Measurements from ENCODE around the gene MIDN.
A peak's percentile ranks its signal among the peaks of the same experiment; 100 is the strongest.

Gene MIDN

DNA sequence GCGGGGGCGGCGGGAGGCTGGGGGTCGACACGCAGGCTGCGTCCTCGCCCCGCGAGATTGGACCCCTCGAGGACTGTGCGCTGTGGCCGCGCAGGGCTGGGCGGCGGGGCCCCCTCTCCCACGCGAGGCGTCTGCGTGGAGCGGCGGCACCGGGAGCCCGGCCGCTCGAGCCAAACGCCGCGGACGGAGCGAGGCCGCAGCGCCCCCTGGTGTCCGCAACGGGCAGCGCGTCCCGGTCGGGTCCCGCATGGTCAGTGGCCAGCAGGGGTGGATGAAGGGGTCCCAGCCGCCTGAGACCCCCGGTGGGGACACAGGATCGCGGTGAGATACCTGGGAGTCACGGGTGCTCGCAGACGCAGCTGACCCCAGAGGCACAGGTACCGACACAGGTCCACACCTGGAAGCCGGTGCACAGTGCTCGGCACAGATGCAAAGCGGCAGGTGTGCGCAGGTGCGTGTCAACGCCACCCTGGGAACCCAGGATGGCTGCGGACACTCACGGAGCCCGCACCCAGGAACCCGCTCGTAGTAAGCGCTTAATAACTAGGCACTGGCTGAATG lies 18.6 kb downstream of the MIDN start:
- Mint-ChIP-seq H3K9me3 (no peaks in the 10 kb centered on the region), H3K27me3 (no peaks in the 10 kb centered on the region), H3K4me1 (peaks cover 59% of the 10 kb centered on the region), H3K27ac (peak overlapping the region; percentile 32), H3K4me3 (peak overlapping the region; percentile 60), H3K36me3 (peaks cover 14% of the 10 kb centered on the region)

DNA sequence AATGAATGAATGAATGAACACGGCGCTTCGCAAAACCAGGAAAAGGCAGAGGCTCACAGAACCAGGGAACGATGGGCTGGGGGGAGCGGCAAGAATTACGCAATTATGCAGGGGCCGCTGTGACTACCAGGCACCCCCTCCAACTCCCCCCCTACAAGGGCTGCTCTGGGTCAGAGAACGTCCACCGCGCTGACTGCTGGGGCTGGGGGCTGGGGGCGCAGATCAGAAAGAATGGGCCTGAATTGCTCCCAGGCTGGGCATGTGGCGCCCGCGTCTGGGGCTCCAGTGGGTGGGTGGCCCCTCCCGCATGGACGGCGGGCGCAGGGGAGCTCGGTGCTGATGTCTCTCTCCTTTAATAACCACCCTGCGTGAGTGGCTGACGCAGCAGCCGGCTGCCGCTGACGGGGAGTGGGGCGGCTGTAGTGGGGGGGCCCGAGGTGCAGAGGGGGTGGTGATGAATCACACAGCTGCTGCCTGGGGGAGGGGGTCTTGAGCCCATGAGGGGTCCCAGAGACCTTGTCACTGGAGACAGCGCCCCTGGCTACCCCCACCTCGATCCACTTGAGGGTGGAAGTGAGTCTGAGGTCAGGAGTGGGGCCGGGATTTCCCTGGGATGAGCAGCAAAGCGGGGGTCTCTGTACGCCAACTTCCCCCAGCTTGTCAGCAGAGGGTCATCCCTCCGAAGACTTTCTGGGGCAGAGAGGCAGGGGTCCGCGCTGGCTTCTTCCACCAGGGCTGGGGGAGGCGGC lies 19.3 kb downstream of the MIDN start:
- peak overlapping the region; percentile 60 for H3K4me3 Mint-ChIP-seq
- no peaks in the 10 kb centered on the region for H3K27me3 Mint-ChIP-seq
- peaks cover 61% of the 10 kb centered on the region for H3K4me1 Mint-ChIP-seq
- peak overlapping the region; percentile 32 for H3K27ac Mint-ChIP-seq
- H3K36me3 Mint-ChIP-seq, result peaks cover 18% of the 10 kb centered on the region
- no peaks in the 10 kb centered on the region for H3K9me3 Mint-ChIP-seq

DNA sequence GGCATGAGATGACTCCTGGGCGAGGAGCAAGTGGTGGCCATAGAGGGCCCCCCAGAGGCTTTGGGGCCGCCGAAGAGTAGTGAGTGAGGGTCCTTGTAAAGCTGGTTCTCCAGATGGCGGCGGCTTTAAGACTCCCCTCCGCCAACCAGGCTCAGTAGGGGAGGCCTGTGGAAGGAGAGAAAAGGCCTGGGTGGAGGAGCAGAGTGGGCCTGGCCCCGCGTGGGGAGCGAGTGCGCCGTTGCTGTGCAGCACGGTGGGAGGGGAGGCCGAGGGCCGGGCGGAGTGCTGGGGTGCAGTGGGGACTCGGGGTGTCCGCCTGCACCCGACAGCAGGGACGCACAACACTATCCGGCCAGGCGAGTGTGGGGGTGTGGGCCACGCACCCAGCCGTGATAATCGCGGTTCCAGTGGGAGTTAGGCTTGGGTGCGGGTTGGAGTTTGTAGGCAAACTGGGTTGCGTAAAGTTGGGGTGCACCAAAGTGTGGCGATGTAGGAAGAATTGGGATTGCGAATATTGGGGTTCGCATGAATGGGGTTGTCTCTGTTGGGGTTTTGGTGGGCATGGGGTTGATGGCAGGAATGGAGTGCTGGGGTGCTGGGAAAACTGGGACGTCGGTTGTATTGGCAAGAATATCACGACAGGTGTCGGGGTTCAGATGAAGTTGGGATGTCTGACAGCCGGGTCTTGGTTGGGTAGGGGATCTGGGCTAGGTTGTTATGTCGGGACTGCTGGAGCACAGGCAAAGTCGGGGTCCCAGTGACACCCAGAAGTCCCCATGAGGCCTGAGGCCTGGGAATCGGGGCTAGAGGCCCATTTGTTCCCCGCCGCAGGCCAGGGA lies 20.1 kb downstream of the MIDN start:
- Mint-ChIP-seq H3K4me3 (peak overlapping the region; percentile 70), H3K36me3 (peaks cover 23% of the 10 kb centered on the region), H3K27ac (peak overlapping the region; percentile 89), H3K9me3 (no peaks in the 10 kb centered on the region), H3K4me1 (peaks cover 59% of the 10 kb centered on the region), H3K27me3 (no peaks in the 10 kb centered on the region)

DNA sequence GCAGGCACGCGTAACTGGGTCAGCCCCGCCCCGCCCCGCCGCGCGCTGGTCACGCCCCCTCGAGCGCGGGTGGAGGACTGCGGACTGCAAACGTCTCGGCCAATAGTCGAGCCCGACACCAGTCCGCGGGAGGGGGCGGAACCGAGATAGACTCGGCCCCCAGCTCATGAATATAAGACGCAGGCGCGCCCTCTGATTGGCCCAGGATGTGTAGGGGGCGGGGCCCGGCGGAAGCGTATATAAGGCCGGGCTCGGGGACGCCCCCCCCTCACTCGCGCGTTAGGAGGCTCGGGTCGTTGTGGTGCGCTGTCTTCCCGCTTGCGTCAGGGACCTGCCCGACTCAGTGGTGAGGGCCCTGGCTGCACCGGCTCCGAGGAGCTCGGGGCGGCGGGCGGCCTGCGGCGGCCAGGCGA lies 20.7 kb downstream of the MIDN start, which contains the start of gene CIRBP:
Gene CIRBP, plus strand, starts transcription at position 268 of the 413 bp plus-strand sequence. CDS start 1,602 bp downstream, outside the sequence.
- H3K27me3 Mint-ChIP-seq, result no peaks in the 10 kb centered on the region
- H3K9me3 Mint-ChIP-seq, result no peaks in the 10 kb centered on the region

DNA sequence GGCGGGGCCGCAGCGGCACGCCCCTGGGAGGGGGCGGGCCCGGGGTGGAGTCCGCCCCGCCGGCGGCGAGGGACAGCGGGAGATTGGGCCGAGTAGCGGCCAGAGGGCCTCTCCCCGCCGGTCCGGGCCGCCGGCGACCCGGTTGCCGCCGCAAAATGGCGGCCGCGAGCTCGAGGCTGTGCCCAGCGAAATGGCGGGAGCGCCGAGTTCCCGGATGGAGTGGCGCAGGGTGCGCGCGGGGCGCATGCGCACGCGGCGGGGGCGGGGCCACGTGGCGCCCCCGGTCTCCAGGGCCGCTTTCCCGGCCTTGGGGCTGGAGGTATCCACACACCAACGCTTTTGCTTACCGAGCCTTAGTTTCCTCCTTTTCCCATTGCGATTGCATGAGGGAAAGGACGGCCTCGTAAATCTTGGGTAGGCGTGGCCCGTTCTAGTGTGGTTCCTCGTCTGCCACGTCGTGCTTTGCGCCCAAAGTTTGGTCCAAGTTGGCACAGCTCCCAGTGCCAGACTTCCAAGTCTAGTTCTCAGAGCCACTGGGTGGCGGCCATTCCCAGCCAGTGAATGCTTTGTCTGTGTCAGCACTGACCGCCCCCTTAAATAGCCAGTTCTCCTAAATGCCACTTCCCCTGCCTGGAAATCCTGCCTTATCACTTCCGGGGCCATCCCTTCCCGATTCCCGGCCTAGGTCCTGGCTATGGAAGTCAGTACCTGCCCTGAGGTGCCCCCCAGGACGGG lies 21.3 kb downstream of the MIDN start:
- peaks cover 27% of the 10 kb centered on the region for H3K36me3 Mint-ChIP-seq
- H3K4me1 Mint-ChIP-seq, result peaks cover 63% of the 10 kb centered on the region

More for the DNA sequence above, 20.7 kb downstream of the MIDN start, which contains the start of gene CIRBP:
- H3K27ac Mint-ChIP-seq, result peak within 1 kb of the TSS; percentile 92
- H3K4me3 Mint-ChIP-seq, result peak within 1 kb of the TSS; percentile 92
- peaks cover 64% of the 10 kb centered on the region for H3K4me1 Mint-ChIP-seq
- peaks cover 27% of the 10 kb centered on the region for H3K36me3 Mint-ChIP-seq

DNA sequence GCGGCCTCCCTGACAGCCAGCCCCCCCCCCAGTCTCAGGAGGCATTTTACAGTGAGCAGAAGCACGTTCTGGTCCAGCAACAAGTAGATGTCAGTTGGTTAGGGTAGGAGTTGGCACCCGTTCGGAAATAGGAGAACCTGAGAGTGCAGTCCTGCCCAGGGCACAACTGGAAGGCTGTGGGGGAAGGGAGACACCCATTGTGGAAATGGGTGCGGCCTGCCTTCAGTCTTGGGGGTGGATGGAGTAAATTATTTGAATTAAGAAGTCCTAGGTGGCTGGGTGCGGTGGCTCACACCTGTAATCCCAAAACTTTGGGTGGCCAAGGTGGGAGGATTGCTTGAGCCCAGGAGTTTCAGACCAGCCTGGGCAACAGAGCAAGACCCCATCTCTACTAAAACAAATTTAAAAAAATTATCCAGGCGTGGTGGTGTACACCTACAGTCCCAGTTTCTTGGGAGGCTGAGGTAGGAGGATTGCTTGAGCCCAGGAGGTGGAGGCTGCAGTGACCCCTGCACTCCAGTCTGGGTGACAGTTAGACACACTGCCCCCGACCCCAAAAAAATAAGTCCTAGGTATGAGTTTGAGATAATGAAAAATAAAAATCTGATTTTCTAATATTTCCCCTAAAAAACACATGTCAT lies 21.9 kb downstream of the MIDN start:
- Mint-ChIP-seq H3K9me3 (no peaks in the 10 kb centered on the region), H3K36me3 (peaks cover 27% of the 10 kb centered on the region), H3K4me1 (peaks cover 59% of the 10 kb centered on the region), H3K27ac (peak overlapping the region; percentile 92), H3K27me3 (no peaks in the 10 kb centered on the region), H3K4me3 (peak overlapping the region; percentile 92)

More for the DNA sequence above, 21.3 kb downstream of the MIDN start:
- Mint-ChIP-seq H3K4me3 (peak overlapping the region; percentile 92), H3K27me3 (no peaks in the 10 kb centered on the region), H3K9me3 (no peaks in the 10 kb centered on the region), H3K27ac (peak overlapping the region; percentile 92)

DNA sequence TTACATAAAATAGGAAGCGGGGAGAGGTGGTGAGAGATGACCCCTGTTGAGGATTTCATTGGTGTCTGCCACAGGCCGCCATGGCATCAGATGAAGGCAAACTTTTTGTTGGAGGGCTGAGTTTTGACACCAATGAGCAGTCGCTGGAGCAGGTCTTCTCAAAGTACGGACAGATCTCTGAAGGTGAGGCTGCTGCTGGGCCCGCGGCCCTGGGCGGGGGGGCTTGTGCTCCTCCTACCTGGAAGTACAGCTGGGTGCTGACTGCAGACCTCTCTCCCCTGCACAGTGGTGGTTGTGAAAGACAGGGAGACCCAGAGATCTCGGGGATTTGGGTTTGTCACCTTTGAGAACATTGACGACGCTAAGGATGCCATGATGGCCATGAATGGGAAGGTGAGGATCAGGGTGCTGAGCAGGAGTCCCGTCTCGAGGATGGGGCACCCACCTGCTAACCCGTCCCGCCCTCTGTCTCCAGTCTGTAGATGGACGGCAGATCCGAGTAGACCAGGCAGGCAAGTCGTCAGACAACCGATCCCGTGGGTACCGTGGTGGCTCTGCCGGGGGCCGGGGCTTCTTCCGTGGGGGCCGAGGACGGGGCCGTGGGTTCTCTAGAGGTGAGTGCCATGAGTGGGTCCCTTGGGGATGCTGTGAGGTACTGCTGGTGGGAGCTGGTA lies 22.6 kb downstream of the MIDN start:
- Mint-ChIP-seq H3K4me1 (peaks cover 54% of the 10 kb centered on the region), H3K36me3 (peaks cover 27% of the 10 kb centered on the region), H3K27ac (peak overlapping the region; percentile 90), H3K4me3 (peak overlapping the region; percentile 92), H3K27me3 (no peaks in the 10 kb centered on the region), H3K9me3 (no peaks in the 10 kb centered on the region)

DNA sequence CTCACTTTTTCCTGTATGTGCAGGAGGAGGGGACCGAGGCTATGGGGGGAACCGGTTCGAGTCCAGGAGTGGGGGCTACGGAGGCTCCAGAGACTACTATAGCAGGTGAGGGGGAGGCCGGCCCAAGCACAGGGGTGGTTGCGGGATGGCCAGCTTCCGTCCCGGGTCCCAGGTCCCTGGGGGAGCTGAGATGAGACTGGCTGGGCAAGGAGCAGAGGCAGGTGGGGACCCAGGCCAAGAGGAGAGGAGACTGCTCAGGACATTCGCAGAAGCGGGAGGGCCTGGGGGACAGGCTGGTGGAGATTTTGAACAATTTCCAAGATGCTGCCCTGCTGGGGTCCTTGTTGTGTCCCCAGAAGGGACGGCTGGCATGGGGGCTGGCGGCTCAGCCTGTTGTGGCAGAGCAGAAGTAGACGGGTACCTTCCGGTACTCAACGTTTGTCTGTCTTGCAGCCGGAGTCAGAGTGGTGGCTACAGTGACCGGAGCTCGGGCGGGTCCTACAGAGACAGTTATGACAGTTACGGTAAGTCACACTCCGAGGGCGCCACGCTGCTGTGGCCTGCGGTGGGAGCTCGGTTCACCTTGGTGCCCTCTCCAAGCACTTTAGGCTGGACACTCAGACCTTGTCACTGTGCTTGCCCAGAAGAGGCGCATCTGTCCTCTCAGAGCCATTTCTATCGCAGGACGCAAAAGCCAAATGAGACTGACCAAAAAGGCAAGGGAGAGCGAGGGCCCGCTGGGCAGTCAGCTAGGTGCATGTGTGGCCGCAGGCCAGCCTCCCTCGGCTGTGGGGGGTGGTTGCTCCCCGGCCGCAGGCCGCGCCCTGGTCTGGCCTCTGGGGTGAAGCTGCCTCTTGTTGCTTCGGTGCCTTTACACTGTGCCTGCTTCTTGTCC lies 23.4 kb downstream of the MIDN start:
- Mint-ChIP-seq H3K4me3 (peak overlapping the region; percentile 92), H3K4me1 (peaks cover 55% of the 10 kb centered on the region), H3K36me3 (peaks cover 27% of the 10 kb centered on the region), H3K27me3 (no peaks in the 10 kb centered on the region), H3K9me3 (no peaks in the 10 kb centered on the region), H3K27ac (peak overlapping the region; percentile 90)

DNA sequence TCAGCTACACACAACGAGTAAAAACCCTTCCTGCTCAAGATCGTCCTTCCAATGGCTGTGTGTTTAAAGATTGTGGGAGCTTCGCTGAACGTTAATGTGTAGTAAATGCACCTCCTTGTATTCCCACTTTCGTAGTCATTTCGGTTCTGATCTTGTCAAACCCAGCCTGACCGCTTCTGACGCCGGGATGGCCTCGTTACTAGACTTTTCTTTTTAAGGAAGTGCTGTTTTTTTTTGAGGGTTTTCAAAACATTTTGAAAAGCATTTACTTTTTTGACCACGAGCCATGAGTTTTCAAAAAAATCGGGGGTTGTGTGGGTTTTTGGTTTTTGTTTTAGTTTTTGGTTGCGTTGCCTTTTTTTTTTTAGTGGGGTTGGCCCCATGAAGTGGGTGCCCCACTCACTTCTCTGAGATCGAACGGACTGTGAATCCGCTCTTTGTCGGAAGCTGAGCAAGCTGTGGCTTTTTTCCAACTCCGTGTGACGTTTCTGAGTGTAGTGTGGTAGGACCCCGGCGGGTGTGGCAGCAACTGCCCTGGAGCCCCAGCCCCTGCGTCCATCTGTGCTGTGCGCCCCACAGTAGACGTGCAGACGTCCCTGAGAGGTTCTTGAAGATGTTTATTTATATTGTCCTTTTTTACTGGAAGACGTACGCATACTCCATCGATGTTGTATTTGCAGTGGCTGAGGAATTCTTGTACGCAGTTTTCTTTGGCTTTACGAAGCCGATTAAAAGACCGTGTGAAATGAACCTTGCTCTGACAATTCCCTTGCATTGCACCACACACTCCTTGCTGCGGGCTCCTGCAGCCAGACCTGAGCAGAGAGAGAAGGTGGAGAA lies 24.3 kb downstream of the MIDN start:
- Mint-ChIP-seq H3K4me1 (peaks cover 53% of the 10 kb centered on the region), H3K36me3 (peaks cover 27% of the 10 kb centered on the region), H3K27me3 (no peaks in the 10 kb centered on the region)

DNA sequence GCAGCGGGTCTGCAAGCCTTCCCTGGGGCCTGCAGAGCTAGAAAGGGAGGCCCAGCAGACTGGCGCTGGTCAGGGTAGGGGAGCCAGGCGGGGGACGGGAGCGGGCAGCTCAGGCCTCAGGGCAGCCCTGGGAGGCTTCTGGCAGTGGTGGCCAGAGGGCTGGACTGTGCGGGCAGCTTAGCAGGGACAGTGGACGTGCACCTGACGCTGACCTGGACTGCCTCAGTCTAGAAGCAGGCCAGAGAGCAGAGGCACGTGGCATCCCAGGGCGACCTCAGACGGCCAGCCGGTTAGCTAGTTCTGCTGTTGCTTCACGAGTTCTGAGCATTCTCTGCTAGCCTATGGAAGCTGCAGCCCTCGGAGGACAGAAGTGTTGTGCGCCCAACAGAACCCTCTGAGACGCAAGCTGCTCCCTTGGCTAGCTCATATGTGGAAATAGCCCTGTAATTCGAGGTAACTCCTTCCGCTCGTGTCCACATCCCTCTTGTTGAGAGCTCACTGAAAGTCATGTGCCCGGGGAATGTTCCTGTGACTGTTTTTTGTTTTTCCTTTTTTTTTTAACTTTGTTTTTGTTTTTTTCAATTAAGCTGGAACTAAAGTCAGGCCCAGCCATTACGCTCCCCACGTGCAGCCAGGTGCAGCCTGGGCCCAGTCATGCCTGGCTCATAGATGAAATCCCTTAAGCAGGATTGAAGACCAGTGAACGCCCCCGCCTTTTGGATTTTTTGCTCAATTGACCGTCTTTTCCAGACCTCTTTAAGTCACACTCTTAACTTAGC lies 25.1 kb downstream of the MIDN start:
- peak overlapping the region; percentile 48 for H3K27ac Mint-ChIP-seq
- H3K36me3 Mint-ChIP-seq, result peaks cover 27% of the 10 kb centered on the region
- H3K27me3 Mint-ChIP-seq, result no peaks in the 10 kb centered on the region

More for the DNA sequence above, 24.3 kb downstream of the MIDN start:
- H3K9me3 Mint-ChIP-seq, result no peaks in the 10 kb centered on the region
- H3K27ac Mint-ChIP-seq, result peak overlapping the region; percentile 74
- H3K4me3 Mint-ChIP-seq, result peak overlapping the region; percentile 52

DNA sequence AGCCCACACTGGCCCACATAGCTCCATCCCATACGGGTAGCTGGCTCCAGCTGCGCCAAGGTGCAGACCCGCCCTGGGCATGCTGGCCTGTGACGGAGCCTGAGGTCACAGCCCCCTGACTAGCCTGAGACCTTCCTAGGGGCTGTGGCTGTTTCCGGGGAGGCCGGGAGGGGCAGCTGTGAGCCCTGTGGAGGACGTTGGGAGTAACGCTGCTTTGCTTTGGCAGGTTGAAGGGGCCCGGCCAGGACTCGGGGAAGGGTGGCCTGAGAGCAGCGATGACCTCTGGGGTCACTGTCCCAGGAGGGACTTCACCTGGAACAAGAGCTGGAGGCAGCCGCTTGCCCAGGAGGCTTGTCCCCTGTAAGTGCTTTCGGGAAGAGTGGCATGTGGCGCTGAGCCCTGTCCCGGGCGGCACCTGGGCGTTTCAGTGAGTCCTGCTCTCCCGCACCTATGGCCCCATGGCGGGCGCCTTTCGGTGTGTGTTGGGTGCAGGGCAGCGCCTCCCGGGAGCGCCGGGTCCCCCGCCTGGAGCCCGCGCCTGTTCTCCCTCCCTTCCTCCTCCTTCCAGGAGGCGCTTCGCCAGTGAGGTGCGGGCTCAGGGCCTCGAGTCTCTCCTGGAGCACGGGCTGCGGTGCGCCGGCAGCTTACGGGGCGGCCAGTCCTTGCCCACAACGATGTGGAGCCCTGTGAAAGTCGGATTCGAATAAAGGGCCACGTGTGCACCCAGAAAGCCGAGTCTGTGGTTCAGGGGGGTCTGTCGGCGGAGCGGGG lies 25.9 kb downstream of the MIDN start:
- peak overlapping the region; percentile 74 for H3K4me3 Mint-ChIP-seq
- H3K9me3 Mint-ChIP-seq, result no peaks in the 10 kb centered on the region

More for the DNA sequence above, 25.1 kb downstream of the MIDN start:
- Mint-ChIP-seq H3K4me1 (peaks cover 52% of the 10 kb centered on the region), H3K9me3 (no peaks in the 10 kb centered on the region), H3K4me3 (peak overlapping the region; percentile 72)

More for the DNA sequence above, 25.9 kb downstream of the MIDN start:
- Mint-ChIP-seq H3K4me1 (peaks cover 47% of the 10 kb centered on the region), H3K36me3 (peaks cover 27% of the 10 kb centered on the region), H3K27me3 (no peaks in the 10 kb centered on the region), H3K27ac (peak overlapping the region; percentile 70)

All from activated naive CD4-positive, alpha-beta T cell treated with anti-CD3 and anti-CD28 coated beads, Interleukin-2, amount 50 U/mL, for 24 hours (primary cell).